Activated CD8-positive, alpha-beta memory T cell treated with anti-CD3 and anti-CD28 coated beads, Interleukin-2, amount 50 U/mL, for 4 hours (primary cell): Measurements from ENCODE around the gene GPRC5B.

Experiments used
- DNase-seq: peaks from one replicate; pipeline ENCODE4 v3.0.0-alpha.2; 2020

The GPRC5B gene

GRCh38 chr16:19842426-19843157 lies 42.1 kb downstream of the GPRC5B start:
- no peak for DNase-seq

DNA sequence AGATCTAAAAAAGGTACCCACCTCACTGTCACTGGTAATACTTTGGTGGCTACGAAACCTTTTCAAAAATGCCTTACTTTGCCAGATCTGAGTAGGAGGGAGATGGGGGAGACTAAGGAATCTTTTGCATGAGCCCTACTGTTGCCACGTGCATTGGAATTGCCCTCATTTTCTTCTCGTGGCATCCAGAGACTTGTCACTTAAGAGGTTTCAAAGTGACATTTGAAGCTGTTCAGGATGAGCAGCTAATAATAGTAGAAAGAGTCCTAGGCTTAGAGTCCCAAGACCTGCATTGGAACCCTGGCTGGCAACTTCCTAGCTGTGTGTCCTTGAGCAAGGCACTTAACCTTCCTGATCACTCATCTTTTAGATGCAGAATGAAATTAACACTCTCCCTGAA lies 43.5 kb downstream of the GPRC5B start:
- no peak for DNase-seq

- DNase-seq, result no peak
Measured at GRCh38 chr16:19840524-19841110, 44.0 kb downstream of the GPRC5B start.

GRCh38 chr16:19837984-19838707 lies 46.5 kb downstream of the GPRC5B start:
- DNase-seq, result no peak

GRCh38 chr16:19837331-19837980 lies 47.2 kb downstream of the GPRC5B start:
- no peak for DNase-seq

DNA sequence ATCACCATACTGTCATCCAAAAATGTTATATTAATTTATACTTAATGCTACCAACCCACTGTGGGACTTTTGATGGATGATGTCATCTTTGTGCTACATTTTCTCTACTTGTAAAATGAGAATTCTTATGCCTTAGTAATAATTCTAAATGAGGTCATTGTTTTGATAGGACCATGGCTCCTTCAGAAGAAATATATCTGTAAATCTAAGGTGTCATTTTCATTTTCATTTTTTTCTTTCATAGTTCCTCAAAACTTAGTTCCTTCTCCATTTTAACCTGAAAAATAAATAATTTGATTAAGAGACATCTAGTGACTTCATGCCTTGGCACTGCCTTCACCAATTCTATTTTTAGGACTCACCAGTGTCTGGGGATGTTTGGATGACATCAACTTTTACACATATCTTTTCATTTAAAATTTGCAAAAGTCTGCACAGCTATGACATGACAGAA lies 48.7 kb downstream of the GPRC5B start:
- DNase-seq, result no peak

GRCh38 chr16:19835196-19835595 lies 49.5 kb downstream of the GPRC5B start:
- DNase-seq, result no peak

GRCh38 chr16:19833581-19833980 lies 51.1 kb downstream of the GPRC5B start:
- DNase-seq, result no peak

GRCh38 chr16:19833176-19833575 lies 51.5 kb downstream of the GPRC5B start:
- DNase-seq, result no peak

DNA sequence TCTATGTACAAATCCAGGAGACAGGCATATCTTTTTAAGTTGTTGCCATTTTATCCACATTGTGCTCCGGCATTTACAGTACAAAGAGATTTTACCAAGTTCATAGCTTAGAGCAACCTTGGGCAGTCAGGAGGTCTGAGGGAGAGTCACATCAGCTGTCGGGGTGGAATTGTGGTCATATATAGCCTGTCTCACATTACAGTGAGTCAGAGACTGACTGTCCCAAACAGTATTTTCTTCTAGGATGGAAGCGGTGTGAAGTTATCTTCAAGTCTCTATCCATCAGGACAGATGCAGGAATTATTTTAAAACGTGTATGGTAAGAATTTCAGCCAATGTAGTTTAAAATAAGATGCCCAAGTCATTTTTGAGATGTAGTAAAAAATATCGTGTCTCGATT lies 53.0 kb downstream of the GPRC5B start:
- no peak for DNase-seq

- DNase-seq, result no peak
Measured at GRCh38 chr16:19830902-19831560, 53.6 kb downstream of the GPRC5B start.

DNA sequence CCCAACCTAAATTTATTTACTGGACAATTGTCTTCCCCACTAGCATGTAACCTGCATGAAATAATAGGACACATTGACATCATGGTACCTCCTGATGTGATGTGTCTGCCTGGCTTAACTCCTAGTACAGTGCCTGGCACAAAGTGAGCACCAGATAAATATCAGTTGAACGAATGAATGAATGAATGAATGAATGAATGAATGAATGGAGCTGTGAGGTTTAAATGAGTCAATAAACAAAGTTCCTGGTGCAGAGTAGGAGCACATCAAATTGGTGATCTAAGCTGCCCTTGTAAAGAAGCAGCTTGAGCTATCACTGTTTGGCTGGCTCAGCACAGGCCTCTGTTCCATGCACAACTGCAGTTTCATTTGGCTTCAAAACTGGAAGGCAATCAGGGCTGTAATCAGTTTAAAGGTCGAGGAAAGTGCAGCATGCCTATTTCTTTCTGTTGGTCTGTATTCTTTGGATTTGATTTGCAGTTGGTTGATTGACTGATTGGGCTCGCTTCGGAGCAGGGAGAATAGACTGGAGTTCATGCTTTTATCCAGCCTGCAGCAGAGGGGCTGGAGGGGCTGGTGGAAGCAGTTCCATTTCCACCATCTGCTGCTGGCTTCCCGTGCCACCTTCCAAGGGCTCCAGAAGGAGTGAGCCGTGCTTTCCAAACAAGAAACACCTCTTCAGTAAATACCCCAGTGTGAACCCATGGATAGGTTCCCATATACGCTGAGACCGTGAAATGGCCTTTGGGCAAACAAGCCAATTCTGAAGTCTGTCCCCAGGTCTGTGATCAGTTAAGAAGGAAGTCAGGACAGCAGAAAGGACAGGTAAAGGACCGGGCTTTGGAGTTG lies 54.6 kb downstream of the GPRC5B start:
- DNase-seq, result no peak

DNA sequence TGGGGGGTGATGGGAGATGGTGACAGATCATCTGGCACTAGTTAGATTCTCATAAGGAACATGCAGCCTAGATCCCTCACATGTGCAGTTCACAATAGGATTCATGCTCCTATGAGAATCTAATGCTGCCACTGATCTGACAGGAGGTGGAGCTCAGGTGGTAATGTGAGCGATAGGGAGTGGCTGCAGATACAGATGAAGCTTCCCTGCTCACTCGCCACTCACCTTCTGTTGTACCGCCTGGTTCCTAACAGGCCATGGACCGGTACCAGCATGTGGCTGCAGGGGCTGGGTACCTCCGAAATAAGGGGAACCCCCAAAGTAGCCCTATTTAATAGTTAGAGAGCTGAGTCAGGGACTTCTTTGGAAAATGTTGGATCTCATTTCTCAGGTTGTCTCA lies 60.4 kb downstream of the GPRC5B start:
- no peak for DNase-seq

DNA sequence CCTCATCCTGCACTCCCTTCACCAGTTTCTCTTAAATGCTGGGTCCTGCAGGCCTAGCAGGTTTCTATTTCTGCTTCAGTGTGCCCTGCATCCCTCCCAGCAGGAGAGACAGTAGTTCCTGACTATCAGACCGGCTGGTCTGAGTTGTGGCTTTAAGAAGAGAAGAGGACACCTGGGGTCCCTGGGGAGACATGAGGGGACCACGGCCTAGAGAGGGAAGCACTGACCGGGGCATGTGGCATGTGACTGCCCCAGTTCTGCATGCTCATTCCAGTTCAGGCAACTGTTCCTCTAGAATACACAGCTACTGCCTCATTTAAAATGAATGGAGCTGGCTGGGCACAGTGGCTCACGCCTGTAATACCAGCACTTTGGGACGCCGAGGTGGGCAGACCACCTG lies 61.3 kb downstream of the GPRC5B start:
- DNase-seq, result no peak

GRCh38 chr16:19822533-19822932 lies 62.1 kb downstream of the GPRC5B start:
- no peak for DNase-seq

DNA sequence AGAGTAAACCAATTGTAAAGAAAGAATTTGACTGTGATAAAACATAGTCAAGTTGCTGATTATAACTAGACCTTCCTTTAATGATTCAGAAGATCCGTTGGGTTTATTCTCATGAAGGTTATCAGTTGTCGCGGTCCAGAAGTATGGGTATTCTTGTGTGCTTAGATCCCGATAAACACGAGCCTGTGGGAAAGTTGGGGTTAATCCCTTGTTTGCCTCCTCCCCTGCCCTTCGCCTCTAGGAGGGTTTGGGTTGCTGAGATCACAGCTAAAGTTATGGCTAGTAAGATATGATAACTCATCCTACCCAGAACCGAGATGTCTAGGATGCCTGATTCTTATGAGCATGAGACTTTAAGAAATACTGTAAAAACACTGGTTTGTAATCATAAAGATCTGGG lies 66.8 kb downstream of the GPRC5B start:
- DNase-seq, result no peak

GRCh38 chr16:19817122-19817521 lies 67.5 kb downstream of the GPRC5B start:
- DNase-seq, result no peak

DNA sequence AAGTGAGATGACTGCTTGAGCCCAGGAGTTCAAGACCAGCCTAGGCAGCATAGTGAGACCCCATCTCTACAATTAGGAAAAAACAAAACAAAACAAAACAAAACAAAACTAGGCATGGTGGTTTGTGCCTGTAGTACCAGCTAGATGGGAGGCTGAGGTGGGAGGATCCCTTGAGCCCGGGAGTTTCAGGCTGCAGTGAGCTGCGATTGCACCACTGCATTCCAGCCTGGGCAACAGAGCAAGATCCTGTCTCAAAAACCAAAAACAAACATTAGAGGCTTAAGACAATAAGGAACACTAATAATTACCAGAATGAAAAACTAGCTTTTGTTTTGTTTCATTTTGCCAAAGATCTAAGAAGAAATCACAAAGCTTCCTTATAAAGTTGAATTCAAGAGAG lies 69.2 kb downstream of the GPRC5B start:
- no peak for DNase-seq

DNA sequence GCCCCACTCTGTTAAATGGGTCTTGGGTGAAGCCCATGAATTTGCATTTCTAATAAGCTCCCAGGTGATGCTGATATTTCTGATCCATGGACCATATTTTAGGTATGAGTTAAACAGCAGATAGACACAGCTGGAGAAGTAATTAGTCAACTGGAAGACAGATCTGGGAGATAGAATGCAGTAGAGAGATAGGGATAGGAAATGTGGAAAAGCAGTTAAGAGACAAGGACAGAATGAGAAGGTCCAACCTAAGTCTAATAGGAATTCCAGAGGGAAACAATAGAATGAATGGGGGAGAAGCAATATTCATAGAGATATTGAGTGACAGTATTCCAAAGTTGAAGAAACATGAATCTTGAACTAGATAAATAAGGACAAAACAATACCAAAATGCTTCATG lies 71.7 kb downstream of the GPRC5B start:
- no peak for DNase-seq

DNA sequence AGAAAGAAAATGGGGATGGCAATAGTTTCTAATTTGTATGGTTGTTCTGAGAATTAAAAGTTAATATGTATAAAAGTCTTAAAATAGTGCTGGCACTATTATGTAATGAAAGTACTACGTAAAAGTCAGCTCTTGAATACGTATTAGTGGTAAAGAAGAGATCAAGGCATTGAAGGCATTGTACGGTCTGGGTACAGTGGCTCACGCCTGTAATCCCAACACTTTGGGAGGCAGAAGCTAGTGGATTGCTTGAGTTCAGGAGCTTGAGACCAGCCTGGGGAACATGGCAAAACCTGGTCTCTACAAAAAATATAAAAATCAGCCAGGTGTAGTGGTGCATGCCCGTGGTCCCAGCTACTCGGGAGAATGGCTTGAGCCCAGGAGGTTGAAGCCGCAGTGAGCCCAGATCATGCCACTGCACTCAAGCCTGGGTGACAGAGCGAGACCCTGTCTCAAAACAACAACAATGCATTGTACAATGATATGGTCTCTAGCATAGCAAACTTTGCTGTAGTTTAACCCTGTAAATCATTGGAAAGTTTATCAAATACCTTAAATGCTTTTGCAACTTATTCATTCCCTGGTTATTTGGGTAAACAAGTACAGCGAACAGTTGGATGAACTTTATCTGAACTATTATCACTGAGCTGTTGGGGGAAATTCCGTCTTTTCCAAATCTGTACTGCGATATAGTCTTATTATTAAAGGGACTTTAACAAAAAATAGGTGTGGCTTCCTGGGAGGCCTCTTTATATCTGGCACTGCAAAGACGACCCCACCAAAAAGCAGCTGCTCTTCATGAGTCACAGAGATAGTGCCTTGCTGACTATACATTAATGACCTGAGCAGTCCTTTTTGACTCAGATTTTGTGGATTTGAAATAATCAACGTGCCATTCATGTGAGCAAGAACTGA lies 73.6 kb downstream of the GPRC5B start:
- no peak for DNase-seq

- no peak for DNase-seq
Measured at GRCh38 chr16:19809693-19810092, 75.0 kb downstream of the GPRC5B start.
